DMS153 (cell line): ENCODE results near the gene PPP1R2.
"Not testable (repeated sequence)": the region's sequence is repeated elsewhere in the genome, so short reads cannot be mapped to it uniquely, and the experiment has no call there.

Source experiments
- DNase-seq: peaks from one replicate; lab custom pipeline; 2025; lab: John Stamatoyannopoulos, UW

Gene PPP1R2

GRCh38 chr3:195542698-195543499 lies at the start of gene PPP1R2:
Gene PPP1R2 (minus strand): TSS chr3:195543325. CDS start chr3:195543025, 300 bp downstream.
- peak; percentile 78 for DNase-seq

DNA sequence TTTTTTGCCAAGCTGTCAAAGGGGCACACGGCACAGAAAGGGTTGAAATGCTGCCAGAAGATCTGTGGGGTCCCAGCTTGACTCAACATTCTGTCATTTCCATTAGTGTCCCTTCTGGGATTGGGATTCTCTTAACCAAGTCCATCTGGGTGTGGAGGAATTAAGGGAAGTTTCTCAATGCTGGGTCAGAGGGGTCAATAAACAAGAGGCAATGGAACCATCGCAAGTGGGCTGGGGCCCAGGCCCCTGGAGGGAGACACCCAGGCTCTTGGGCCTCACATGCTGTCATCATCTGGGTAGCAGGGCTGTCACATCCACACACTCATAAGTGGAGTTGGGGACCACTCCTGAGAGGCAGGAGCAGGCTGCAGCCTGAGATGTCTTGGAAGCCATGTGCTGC lies 48.7 kb upstream of the PPP1R2 start:
- DNase-seq, result no peak

- no peak for DNase-seq
Measured at GRCh38 chr3:195591220-195591619, 48.1 kb upstream of the PPP1R2 start.

- not testable (repeated sequence) for DNase-seq
Measured at GRCh38 chr3:195590381-195590780, 47.3 kb upstream of the PPP1R2 start.

DNA sequence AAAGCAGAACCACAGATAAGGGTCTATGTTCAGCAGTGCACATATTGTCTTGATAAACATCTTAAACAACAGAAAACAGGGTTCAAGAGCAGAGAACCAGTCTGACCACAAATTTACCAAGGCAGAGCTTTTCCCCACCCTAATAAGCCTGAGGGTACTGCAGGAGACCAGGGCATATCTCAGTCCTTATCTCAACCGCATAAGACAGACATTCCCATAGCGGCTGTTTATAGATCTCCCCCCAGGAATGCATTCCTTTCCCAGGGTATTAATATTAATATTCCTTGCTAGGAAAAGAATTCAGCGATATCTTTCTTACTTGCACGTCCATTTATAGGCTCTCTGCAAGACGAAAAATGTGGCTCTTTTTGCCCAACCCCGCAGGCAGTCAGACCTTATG lies 46.7 kb upstream of the PPP1R2 start:
- not testable (repeated sequence) for DNase-seq

- DNase-seq, result no peak
Measured at GRCh38 chr3:195587824-195588223, 44.7 kb upstream of the PPP1R2 start.

DNA sequence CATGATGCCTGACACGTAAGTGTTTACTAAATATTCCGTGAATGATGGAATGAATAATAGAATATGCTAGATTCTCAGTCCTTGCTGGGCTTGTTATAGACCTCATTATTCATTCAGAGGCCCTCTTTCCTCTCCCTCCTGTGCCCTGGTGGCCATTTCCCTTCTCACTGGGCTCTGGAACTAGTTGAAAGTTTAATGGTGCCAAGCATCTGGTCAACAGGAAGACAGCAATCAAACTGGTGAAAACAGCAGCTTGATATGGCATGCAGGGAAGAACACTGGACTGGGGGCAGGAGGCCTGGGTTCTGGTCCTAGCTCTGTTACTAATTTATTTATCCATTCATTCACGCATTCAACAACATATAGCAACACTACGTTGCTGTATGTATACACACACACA lies 44.3 kb upstream of the PPP1R2 start:
- DNase-seq, result no peak

DNA sequence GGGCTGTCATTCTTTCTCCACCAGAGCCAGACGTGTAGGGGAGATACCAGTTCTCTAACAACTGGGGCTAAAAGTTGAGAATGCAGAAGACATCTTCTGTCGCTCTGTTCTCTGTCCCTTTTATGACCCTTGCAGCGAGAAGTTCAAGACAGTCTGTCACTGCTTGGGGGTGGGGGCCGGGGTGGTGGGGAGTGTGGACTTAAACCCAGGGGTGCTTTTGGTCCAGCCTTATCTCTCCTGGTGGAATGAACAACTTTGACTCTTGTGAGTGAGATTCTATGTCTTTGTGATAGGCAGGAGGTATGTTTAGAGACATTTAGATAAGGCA lies 41.4 kb upstream of the PPP1R2 start:
- DNase-seq, result no peak

- peak; percentile 20 for DNase-seq
Measured at GRCh38 chr3:195583831-195584542, 40.9 kb upstream of the PPP1R2 start, which contains the start of gene APOD. Gene APOD (minus strand): TSS chr3:195583940. CDS start chr3:195579461, 4,479 bp downstream.

DNA sequence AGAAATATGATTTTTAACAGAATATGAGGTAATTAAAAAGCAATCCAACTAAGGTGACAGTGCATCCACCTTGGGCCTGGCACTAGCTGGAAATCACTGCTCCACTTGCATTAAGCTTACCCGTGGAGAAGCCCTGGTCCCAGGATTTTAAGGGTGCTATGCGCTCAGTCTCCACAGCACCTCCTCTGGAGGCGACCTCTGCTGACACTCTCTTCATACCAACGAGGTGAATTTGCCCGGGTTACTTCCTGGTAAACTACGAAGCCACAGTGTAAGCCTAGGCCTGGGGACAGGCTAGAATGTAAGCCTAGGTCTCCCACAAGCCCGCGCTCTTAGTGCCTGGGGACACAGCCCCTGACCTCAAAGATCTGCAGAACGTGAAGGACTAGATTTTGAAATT lies 39.8 kb upstream of the PPP1R2 start:
- DNase-seq, result no peak

DNA sequence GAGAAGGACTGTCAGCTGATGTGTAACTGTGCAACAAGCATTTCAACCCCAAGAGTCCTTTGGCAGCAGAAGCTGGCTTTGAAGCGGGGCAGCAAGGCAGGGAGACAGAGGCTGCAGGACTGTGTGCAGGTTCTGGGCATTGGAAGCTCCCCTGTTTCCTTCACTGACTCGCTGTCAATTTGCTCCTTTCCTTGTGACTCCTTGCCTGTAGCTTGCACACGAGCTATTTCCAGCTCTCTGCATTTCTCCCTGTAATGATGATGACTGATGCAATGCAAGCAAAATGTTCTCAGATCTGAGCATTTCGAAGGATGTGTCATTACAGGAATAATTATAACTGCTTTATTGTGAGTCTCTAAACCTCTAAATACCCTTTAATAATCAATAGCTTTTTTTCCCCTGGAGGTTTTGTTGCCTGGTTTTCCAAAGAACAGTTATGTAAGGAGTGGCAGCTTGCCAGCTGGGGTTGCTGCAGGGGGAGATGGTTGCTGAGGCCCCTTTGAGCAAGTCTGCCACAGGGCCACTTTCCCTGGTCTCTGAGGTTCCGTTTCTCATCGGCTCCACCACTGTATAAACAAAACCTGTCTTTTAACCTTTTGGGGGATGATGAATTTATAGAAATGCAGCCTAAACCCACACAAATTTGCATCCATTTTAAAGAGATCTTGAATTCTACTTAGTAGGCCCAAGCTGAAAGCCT lies 37.8 kb upstream of the PPP1R2 start:
- DNase-seq, result no peak

DNA sequence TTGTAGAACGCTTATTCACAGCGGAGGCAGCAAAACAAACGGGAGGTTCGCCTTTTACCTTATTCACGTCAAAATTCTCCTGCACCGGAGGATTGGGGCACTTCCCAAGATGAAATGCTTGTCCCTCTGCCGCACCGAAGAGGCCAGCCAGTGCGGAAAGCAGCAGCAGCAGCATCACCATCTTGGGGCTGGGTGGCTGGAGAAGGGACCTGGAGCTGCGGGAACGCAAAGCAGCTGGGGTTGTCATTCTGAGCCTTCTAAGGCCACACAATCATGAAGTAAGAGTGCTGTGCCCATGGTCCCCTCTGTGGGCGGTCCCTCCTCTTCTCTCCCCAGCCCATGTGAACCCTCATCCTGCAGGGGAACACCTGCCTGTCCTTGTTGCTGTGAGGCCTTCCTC lies 36.2 kb upstream of the PPP1R2 start:
- no peak for DNase-seq

- DNase-seq, result no peak
Measured at GRCh38 chr3:195578565-195578964, 35.4 kb upstream of the PPP1R2 start.

DNA sequence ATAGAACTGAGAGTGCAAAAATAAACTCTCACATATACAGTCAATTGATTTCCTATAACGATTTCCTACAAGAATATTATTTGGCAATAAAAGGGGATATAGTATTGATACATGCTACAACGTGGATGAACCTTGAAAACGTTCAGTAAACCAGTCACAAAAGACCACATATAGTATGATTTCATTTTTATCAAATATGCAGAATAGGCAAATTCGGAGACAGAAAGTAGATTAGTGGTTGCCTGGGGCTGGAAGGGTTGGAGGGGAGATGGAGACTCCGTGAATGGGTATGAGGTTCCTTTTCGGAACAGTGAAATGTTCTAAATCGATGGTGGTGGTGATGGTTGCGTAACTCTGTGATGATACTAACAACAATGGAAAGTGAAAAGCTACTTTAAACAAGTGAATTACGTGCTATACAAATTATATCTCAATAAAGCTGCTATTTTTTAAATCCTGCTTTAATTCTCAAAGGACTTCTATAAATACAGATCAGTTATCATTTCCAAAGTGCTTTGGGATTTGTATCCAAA lies 34.6 kb upstream of the PPP1R2 start:
- DNase-seq, result no peak

- no peak for DNase-seq
Measured at GRCh38 chr3:195574497-195575304, 31.6 kb upstream of the PPP1R2 start.

GRCh38 chr3:195573611-195574496 lies 30.7 kb upstream of the PPP1R2 start:
- no peak for DNase-seq

GRCh38 chr3:195571361-195571760 lies 28.2 kb upstream of the PPP1R2 start:
- no peak for DNase-seq

GRCh38 chr3:195570912-195571311 lies 27.8 kb upstream of the PPP1R2 start:
- DNase-seq, result no peak

DNA sequence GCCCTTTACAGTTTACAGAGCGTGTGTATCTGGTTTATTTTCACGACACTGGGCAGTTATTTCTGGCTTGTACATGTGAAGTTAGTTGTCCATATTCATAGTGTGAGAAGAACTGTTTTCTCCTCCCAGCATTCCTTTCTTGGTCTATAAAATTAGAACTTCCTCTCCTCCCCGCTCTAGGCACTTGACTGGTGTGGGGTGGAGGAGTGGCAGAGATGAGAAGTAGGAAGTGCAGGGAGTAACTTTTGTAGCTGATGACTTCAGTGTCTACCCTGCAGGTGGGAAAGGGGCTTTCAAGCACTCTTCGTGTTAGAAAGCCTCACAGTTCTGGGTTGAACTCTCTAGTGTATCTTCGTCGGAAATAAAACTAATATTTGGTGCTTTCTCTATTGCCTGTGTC lies 27.2 kb upstream of the PPP1R2 start:
- DNase-seq, result no peak

GRCh38 chr3:195568630-195569029 lies 25.5 kb upstream of the PPP1R2 start:
- DNase-seq, result no peak

- DNase-seq, result no peak
Measured at GRCh38 chr3:195566797-195567196, 23.7 kb upstream of the PPP1R2 start.
